ENCODE data around the gene VPS13D. TPM values are rescaled to one million over a fixed set of nuclear protein-coding genes. Genes with fewer than 3 reads are reported as not detected.

The VPS13D gene
- total RNA-seq, 4 donors from 2014 or later, result 88.1 to 105 (median 97.1) TPM

DNA sequence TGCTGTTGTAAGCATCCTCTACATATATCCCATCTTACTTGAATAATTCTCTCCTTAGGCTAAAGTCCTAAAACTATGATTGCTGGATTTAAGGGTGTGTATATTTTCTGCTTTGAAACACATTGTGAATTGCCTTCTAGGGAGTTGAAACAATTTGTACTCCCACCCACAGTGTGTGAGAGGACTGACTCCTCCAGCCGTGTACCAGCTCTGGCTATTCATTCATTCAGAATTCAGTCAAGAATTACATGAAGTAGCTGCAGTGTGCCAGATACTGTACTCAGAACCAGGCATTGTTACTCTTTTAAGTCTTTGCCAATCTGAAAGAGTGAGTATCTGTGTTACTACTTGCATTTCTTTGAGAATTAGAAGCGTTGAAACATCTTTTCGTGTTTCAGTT lies 253.2 kb downstream of the VPS13D start:
- ATAC-seq (ENCODE audit: low FRiP score) (no peak), DNase-seq (ENCODE audit: low spot score) (no peak)
- TF ChIP-seq CTCF (IDR thresholded peaks at IDR 0.05), result no peak

GRCh38 chr1:12485231-12486058 lies 255.6 kb downstream of the VPS13D start:
- DNase-seq (ENCODE audit: low spot score) (no peak), ATAC-seq (ENCODE audit: low FRiP score) (no peak)
- no peak for TF ChIP-seq CTCF (IDR thresholded peaks at IDR 0.05)

GRCh38 chr1:12486059-12486341 lies 256.2 kb downstream of the VPS13D start:
- ATAC-seq (ENCODE audit: low FRiP score) (no peak), DNase-seq (ENCODE audit: low spot score) (no peak)
- TF ChIP-seq CTCF (IDR thresholded peaks at IDR 0.05), result no peak

DNA sequence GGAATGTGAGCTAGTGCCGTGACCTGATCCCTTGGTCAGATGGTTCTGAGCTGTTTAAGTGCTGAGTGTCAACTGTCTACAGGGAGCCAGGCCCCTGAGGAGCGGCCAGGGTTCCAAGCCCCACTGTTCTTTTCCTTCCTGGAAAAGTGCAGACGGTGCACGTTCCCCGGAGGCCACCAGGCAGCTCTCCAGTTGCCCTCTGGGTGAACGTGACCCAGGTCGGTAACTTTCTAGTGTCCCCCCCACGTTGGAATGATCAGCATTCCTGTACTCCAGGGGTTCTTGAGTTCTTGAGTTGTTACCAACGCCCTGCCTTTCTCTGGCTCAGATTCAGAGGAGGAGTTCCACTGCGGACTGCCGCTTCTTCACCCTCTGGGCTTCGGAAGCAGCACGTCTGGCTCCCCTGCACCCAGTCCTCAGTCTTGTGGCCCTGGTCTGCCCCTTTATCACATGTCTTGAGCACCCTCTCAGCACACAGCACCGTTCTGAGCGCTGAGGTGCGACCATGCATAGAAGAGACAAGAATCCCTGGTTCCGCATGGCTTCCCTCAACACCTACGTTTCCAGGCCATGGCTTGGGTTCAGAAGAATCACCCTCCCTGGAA lies 256.7 kb downstream of the VPS13D start:
- DNase-seq (ENCODE audit: low spot score) (no peak), ATAC-seq (ENCODE audit: low FRiP score) (peak; percentile 59)
- TF ChIP-seq CTCF (IDR thresholded peaks at IDR 0.05), result no peak

DNA sequence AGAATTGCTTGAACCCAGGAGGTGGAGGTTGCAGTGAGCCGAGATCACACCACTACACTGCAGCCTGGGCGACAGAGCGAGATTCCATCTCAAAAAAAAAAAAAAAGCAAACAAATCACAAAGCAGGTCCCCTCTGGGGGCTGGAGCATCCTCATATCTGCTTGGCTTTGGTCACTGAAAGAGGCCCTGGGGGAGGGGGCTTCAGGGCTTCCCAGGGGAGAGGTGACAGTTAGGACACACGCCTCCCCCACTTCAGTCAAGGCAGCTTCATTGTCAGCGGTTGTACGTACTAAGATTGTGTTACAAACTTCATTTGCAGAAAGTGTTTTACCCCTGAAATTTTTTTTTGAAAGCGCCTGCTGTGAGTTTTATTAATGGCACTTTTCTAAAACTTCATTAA lies 257.7 kb downstream of the VPS13D start:
- TF ChIP-seq CTCF (IDR thresholded peaks at IDR 0.05), result no peak
- ATAC-seq (ENCODE audit: low FRiP score) (no peak), DNase-seq (ENCODE audit: low spot score) (no peak)

- DNase-seq (ENCODE audit: low spot score), result no peak
- no peak for ATAC-seq (ENCODE audit: low FRiP score)
- TF ChIP-seq CTCF (IDR thresholded peaks at IDR 0.05), result no peak
Measured at GRCh38 chr1:12488666-12489354, 259.0 kb downstream of the VPS13D start.

All from omental fat pad (tissue), 4 donors.